HG03460 (cell line): ENCODE measurements around the gene INPP4B.
"Not testable (repeated sequence)": the region's sequence is repeated elsewhere in the genome, so short reads cannot be mapped to it uniquely, and the experiment has no call there.

ENCODE experiments used
- ATAC-seq: cut with Tn5 transposase; IDR thresholded peaks from one replicate; pipeline ENCODE4 v1.9.1; 2021; ENCODE audit not compliant: unreplicated experiment

INPP4B gene

GRCh38 chr4:142687547-142688275 lies 158.4 kb downstream of the INPP4B start:
- no peak for ATAC-seq

GRCh38 chr4:142686081-142686480 lies 160.0 kb downstream of the INPP4B start:
- no peak for ATAC-seq

GRCh38 chr4:142683997-142684396 lies 162.1 kb downstream of the INPP4B start:
- no peak for ATAC-seq

GRCh38 chr4:142683503-142683902 lies 162.6 kb downstream of the INPP4B start:
- ATAC-seq, result no peak

GRCh38 chr4:142671516-142671915 lies 174.6 kb downstream of the INPP4B start:
- ATAC-seq, result no peak

GRCh38 chr4:142663828-142664227 lies 182.3 kb downstream of the INPP4B start:
- no peak for ATAC-seq

- no peak for ATAC-seq
Observed at GRCh38 chr4:142660728-142661127, 185.4 kb downstream of the INPP4B start.

- no peak for ATAC-seq
Observed at GRCh38 chr4:142656178-142656577, 189.9 kb downstream of the INPP4B start.

GRCh38 chr4:142648378-142648777 lies 197.7 kb downstream of the INPP4B start:
- no peak for ATAC-seq

- no peak for ATAC-seq
Observed at GRCh38 chr4:142645475-142646108, 200.5 kb downstream of the INPP4B start.

GRCh38 chr4:142644628-142645027 lies 201.5 kb downstream of the INPP4B start:
- not testable (repeated sequence) for ATAC-seq

- no peak for ATAC-seq
Observed at GRCh38 chr4:142637614-142638013, 208.5 kb downstream of the INPP4B start.

GRCh38 chr4:142631836-142632235 lies 214.3 kb downstream of the INPP4B start:
- ATAC-seq, result no peak

GRCh38 chr4:142615324-142615665 lies 230.8 kb downstream of the INPP4B start:
- ATAC-seq, result no peak

- no peak for ATAC-seq
Observed at GRCh38 chr4:142614621-142615323, 231.3 kb downstream of the INPP4B start.

GRCh38 chr4:142607976-142608375 lies 238.1 kb downstream of the INPP4B start:
- ATAC-seq, result no peak

GRCh38 chr4:142600952-142601351 lies 245.1 kb downstream of the INPP4B start:
- ATAC-seq, result no peak

- ATAC-seq, result no peak
Observed at GRCh38 chr4:142598132-142598531, 248.0 kb downstream of the INPP4B start.

GRCh38 chr4:142596595-142596994 lies 249.5 kb downstream of the INPP4B start:
- ATAC-seq, result no peak

GRCh38 chr4:142596121-142596520 lies 250.0 kb downstream of the INPP4B start:
- ATAC-seq, result no peak

GRCh38 chr4:142595222-142595871 lies 250.8 kb downstream of the INPP4B start:
- no peak for ATAC-seq

GRCh38 chr4:142585411-142585810 lies 260.7 kb downstream of the INPP4B start:
- no peak for ATAC-seq
